GM18861 (cell line): Measurements from ENCODE around the gene CBLB.

Experiments
- ATAC-seq: cut with Tn5 transposase; IDR thresholded peaks from one replicate; pipeline ENCODE4 v1.9.1; 2021; ENCODE audit not compliant: unreplicated experiment

Gene CBLB

DNA sequence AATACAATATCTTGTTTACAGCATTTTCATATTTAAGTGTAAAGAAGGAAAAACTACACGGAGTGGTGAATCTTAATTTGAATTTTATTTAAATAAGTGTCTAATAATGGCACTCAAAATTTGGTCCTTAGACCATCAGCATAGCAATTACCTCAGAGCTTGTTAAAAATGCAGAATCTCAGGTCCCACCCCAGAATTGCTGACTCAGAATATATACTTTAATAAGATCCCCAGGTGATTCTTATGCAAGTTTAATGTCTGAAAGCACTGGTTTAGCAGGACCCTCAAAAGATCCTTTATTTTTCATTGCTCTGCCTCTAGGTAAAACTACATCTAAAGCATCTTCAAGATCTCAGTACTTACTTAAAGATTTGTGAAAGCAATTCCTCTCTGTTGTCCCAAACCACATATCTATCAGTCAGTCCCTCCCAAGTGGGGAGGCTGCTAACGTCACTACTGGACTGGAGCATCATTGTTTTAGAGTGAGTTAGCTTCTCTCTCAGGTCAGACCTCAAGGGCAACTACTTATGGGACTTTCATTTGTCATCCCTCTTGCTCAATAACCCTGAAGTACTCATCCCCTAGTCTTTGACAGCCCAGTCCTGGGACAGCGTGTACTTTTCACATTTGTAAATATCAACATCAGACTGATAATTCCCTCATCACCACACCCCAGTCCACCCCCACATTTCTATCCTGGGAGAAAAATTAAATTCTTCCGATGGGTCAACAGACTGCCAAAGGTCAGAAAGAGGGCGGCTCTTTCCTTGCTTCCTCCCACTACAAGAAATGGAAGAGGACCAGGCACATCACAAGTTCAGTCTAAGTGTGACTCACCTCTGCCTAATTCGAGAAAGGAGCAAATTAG is 76.7 kb downstream of the CBLB start:
- no peak for ATAC-seq

DNA sequence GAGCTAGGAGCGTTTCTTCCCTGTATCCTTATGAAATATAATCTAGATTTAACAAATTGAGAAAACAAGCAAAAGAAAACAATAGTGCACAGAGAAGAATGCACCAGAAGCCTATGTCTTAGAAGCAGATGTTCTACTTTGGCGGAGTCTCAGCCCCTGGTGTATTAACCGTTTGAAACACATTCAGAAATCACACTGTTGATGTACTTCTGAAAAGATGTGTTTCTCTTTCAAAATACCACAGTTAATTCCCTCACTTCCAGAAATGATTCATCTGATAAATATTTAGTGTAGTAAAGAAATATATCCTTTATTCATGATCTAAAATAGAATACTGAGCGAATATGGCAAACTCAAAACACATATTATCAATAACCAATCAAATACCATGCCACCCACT is 77.7 kb downstream of the CBLB start:
- ATAC-seq = no peak

DNA sequence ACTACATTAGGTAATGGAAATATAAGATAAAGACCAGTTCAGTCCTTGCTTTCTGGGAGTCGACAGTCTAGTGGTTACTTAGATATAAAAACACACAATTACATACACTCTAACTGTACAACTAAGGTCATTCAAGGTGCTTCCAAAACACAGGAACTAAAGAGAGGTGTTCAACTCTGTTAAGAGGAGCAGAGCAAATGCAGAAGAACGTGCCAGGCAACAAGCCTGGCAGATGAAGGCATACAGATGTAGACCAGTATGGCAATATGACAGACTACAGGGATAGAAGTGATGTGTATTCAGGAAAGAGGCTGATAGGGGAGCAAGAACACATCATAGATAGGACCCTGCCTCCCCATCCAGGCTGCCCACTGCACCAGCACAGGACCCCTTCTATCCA is 78.3 kb downstream of the CBLB start:
- ATAC-seq = no peak

DNA sequence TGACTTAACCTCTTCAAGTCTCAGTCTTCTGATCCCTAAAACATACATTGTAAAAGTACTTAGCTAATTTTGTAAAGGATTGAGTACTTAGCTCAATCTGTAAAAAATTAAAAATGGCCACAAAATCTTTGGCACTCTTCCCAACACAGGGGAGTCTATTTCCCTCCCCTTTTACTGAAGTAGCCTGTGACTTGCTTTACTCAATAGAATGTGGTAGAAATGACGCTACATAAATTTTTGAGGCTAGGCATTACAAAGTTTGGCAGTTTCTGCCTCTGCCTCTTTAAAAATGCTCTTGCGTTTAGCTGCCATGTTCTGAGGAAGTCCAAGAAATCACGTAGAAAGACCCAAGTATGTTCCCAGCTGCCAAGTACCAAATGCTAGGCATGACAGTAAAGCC is 80.2 kb downstream of the CBLB start:
- ATAC-seq = no peak

DNA sequence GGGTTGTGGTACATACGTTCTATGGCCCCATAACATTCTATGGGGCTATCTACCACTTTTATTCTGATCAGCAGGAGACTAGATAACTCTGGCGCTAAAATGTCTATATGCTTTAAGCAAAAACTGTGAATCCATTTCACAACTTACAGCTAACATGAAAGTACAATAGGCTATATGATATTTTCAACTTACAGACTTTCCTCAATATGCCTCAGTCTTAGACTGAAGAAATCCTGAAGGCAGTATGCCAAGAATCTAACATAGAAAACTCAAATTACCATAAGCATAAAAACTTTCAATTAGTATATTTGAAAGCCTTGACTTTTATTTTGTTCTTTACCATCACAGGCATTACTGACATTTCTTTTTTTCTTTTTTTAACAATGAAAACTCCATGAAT is 81.4 kb downstream of the CBLB start:
- ATAC-seq = no peak

DNA sequence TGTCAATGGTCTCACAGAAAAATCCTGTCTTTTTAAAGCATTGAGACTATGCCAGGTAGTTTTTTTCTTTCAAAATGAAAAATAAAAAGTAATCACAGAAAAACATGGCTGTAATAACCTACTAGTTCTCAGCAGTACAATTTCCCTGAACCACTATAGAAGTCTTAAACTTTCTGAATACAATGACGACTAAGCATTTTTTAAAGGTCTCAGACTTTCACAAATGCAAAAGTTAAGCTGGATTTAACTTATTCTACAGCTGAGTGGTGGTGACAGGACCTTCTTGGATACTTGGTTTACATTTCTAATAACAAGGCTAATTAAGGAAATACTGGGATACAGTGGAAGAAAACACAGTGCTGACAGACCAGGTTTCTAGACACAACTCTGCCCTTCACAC is 81.8 kb downstream of the CBLB start:
- no peak for ATAC-seq

DNA sequence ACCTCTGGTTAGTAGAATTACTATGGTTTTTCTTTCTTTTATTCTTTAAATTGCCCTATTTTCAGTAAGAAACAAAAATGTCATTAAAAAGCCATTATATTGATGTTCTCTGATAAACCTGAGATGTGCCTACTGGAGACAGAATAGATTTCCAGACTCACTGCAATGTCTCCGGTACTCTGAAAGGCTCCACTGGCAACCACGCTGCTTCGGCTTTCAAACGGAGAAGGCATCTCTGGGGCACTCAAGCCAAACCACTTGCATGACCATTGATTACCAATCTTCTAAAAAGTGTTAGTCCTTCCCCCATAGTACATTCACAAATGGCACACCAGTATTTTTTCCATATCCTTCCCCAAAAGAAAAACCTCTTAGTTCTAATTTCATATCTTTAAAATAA is 82.6 kb downstream of the CBLB start:
- no peak for ATAC-seq

GRCh38 chr3:105785803-105786202 is 83.0 kb downstream of the CBLB start:
- no peak for ATAC-seq

GRCh38 chr3:105783631-105784030 is 85.2 kb downstream of the CBLB start:
- no peak for ATAC-seq

- ATAC-seq = no peak
Measured at GRCh38 chr3:105781871-105782270, 86.9 kb downstream of the CBLB start.

DNA sequence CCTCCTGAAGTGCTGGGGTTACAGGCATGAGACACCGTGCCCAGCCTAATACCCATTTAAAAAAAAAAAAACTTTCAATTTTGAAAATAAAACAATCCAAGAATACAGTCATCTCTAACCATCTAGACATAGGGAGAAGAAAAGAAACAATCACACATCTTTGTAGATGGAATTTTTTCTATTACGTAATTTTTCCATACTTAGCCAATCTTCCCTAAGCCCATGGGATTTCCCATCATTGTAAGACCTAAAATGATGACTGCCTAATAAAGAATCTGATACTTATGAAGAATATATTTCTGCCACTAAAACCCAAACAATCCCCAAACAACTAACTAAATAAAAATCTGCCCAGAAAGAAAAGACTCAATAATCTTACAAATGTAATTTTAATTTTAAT is 88.7 kb downstream of the CBLB start:
- ATAC-seq = no peak

DNA sequence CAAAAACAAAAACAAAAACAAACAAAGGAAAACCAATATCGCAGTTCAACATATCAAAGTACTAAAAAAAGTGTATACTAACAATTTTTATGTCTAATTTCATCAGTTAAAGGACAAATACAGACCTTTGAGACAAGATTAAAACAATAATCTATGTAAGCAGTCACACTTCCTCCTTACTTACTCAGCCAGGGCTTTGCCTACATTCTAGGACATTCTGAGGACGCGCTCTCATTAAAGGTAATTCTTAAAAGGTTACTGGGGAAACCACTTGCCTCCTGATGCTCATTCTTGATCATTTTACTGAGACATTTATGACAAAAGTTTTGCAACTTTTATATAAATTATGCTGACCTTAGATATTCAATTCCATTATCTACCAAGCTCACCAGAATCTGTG is 93.4 kb downstream of the CBLB start:
- ATAC-seq = no peak

DNA sequence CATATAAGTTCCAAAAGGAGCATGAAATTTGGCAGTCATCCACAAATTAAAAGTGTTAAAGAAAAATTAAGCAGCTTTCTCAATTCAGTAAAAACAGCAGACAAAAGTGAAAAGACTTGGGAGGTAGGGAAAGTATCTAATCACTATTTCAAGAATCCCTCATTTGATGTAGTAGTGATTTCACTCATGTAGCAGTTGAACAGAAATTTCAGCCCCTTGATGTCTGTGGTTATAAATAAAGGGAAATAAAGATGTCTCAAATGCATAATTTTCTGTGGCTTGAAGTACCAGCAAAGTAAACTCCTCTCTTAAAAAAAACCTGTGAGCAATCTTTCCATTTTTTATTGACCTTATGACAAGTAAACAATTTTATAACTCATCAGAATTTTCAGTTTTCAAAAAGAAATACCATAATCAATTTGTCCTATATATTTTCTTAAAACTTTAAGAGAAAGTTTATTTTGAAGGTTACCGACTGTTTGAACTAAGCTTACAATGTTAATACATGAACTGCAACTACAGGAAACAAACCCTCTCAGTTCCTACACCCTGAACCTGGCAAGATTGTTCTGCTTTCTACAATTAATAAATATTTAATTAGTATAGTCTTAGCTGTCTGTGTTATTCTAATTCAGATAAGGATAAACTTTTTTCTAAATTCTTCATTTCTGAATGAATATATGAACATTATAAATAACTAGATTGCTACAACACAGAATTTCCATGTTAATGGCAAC is 94.2 kb downstream of the CBLB start:
- no peak for ATAC-seq

DNA sequence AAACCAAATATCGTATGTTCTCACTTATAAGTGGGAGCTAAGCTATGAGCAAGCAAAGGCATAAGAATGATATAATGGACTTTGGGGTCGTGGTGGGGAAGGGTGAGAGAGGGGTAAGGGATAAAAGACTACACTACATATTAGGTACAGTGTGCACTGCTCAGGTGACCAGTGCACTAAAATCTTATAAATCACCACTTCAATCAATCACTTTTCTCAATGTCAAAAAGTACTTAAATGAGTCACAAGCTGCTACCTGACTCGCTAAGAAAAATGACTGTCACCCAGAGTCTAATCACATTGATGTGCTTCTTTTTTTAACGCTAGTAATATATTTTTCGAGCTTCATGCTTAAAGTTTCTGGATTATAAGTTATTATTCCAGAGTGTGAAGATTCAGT is 95.5 kb downstream of the CBLB start:
- ATAC-seq = no peak

DNA sequence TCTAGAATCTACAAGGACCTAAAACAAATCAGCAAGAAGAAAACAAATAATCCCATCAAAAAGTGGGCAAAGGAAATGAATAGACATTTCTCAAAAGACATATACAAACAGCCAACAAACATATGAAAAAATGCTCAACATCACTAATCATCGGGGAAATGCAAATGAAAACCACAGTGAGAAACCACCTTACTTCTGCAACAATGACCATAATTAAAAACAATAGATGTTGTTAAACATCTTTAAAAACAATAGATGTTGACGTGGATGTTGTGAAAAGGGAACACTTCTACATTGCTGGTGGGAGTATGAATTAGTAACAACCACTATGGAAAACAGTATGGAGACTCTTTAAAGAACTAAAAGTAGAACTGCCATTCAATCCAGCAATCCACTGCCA is 96.2 kb downstream of the CBLB start:
- ATAC-seq = no peak

DNA sequence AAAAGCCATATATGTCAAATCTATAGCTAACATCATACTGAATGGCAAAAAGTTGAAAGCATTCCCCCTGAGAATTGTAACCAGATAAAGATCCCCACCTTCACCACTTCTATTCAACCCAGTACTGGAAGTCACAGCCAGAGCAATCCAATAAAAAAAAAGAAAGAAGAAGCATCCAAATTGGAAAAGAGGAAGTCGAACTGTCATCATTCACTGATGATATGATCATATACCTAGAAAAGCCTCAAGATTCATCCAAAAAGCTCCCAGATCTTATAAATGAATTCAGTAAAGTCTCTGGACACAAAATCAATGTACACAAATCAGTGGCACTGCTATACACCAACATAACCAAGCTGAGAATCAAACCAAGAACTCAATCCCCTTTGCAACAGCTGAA is 97.4 kb downstream of the CBLB start:
- no peak for ATAC-seq

- ATAC-seq = no peak
Measured at GRCh38 chr3:105770410-105770809, 98.4 kb downstream of the CBLB start.

DNA sequence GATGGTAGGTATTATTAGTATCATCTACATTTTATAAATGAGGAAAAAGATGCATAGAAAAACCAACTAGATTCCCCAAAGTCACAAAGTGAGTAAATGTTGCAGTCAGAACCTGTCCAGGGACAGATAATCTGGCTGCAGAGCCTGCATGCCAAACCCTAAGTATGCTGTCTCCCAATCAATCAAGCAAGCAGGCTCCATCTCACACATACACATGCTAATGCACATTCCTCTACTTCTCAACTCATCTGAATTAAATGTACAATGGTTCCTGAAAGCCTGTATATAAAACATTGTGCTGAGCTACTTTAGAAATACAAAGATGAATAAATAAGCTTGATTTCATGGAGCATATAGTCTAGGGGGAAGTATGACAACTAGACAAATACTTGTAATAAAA is 101.0 kb downstream of the CBLB start:
- no peak for ATAC-seq

- no peak for ATAC-seq
Measured at GRCh38 chr3:105767216-105767615, 101.6 kb downstream of the CBLB start.

- no peak for ATAC-seq
Measured at GRCh38 chr3:105765308-105765639, 103.5 kb downstream of the CBLB start.

GRCh38 chr3:105764378-105765307 is 104.2 kb downstream of the CBLB start:
- no peak for ATAC-seq

DNA sequence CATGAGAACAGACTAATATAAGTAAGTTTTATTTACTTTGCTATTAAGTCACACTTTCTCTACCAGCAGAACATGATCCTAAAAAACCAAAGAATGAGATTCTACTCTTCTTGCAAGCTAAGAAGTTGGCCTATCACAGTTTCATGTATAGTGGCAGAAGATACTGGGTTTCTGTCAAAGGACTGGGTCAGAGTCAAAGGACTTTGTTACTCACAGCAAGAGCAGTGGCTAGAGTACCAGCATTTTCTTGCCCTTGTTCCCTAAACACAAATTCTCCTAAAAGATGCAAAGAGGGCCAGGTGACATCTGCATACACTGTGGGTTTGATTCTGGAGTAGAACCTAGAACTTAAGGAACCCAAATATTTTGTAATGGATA is 105.2 kb downstream of the CBLB start:
- no peak for ATAC-seq
